Lower leg skin (tissue), 3 donors: Measurements from ENCODE around the gene RSPH1.

Source experiments
- CTCF ChIP-seq, 3 donors: fragments of 450-650 bp; IDR thresholded peaks; one replicate each; pipeline ENCODE4 v1.5.1; 2016; ENCODE audit warnings: antibody characterized with exemption in 3 of 3, mild to moderate bottlenecking in 3 of 3, moderate library complexity in 2 of 3
- POLR2A ChIP-seq, 2 donors: fragments of 450-650 bp; IDR thresholded peaks; one replicate each; pipeline ENCODE4 v1.6.1; 2016 to 2017; ENCODE audit warnings: antibody characterized with exemption in 2 of 2, mild to moderate bottlenecking in 1 of 2, moderate library complexity in 1 of 2

DNA sequence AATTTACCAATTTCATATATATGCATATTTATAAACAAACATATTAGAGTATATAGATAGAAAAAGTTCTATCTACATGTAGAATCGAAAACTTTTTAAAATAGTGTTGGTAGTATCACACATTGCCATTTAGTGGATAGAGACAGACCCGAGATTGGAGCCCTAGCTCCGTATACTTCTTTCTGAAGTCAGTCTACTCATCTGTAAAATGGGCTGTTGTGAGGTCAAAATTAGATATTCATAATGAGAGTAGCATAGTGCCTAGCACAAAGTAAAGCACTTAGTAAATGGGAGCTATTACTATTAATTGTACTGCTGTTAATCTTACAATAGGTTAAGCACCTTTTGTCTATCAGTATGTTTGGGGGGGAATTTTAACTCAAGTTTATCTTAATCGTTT is 4.2 kb upstream of the RSPH1 start:
- TF ChIP-seq CTCF (IDR thresholded peaks at IDR 0.05), result no peak
- TF ChIP-seq POLR2A (IDR thresholded peaks at IDR 0.05), result no peak
